ENCODE results near the gene ACTRT2. TPM values are rescaled to one million over a fixed set of nuclear protein-coding genes. Genes with fewer than 3 reads are reported as not detected.

The ACTRT2 gene
- total RNA-seq, 1 donor from 2014 or later, result not detected

GRCh38 chr1:3024019-3024418 is 2.8 kb downstream of the ACTRT2 start:
- Mint-ChIP-seq H3K27ac (no peak overlapping the region), H3K4me1 (ENCODE audit: unreplicated experiment) (no peaks in the 10 kb centered on the region), H3K36me3 (no peaks in the 10 kb centered on the region), H3K27me3 (no peaks in the 10 kb centered on the region), H3K4me3 (no peak overlapping the region), H3K9me3 (no peaks in the 10 kb centered on the region)
- TF ChIP-seq CTCF (conservative IDR thresholded peaks at IDR 0.05), result peak; percentile 52
- no peak for DNase-seq (ENCODE audit: extremely low spot score, unreplicated experiment)

- no peak for DNase-seq (ENCODE audit: extremely low spot score, unreplicated experiment)
- Mint-ChIP-seq H3K9me3 (no peaks in the 10 kb centered on the region), H3K27ac (no peak overlapping the region), H3K4me3 (no peak overlapping the region), H3K4me1 (ENCODE audit: unreplicated experiment) (no peaks in the 10 kb centered on the region), H3K27me3 (no peaks in the 10 kb centered on the region), H3K36me3 (no peaks in the 10 kb centered on the region)
- no peak for TF ChIP-seq CTCF (conservative IDR thresholded peaks at IDR 0.05)
Measured at GRCh38 chr1:3024588-3024987, 3.3 kb downstream of the ACTRT2 start.

- H3K4me3 Mint-ChIP-seq, result no peak overlapping the region
- no peak for DNase-seq (ENCODE audit: extremely low spot score, unreplicated experiment)
- no peak overlapping the region for H3K27ac Mint-ChIP-seq
- H3K27me3 Mint-ChIP-seq, result no peaks in the 10 kb centered on the region
- TF ChIP-seq CTCF (conservative IDR thresholded peaks at IDR 0.05), result no peak
- no peaks in the 10 kb centered on the region for H3K4me1 Mint-ChIP-seq (ENCODE audit: unreplicated experiment)
- H3K9me3 Mint-ChIP-seq, result no peaks in the 10 kb centered on the region
- no peaks in the 10 kb centered on the region for H3K36me3 Mint-ChIP-seq
Measured at GRCh38 chr1:3026124-3026523, 4.9 kb downstream of the ACTRT2 start.

- no peak for TF ChIP-seq CTCF (conservative IDR thresholded peaks at IDR 0.05)
- H3K4me1 Mint-ChIP-seq (ENCODE audit: unreplicated experiment), result no peaks in the 10 kb centered on the region
- no peaks in the 10 kb centered on the region for H3K36me3 Mint-ChIP-seq
- H3K4me3 Mint-ChIP-seq, result no peak overlapping the region
- peak; percentile 58 for DNase-seq (ENCODE audit: extremely low spot score, unreplicated experiment)
- no peaks in the 10 kb centered on the region for H3K9me3 Mint-ChIP-seq
- no peaks in the 10 kb centered on the region for H3K27me3 Mint-ChIP-seq
- H3K27ac Mint-ChIP-seq, result no peak overlapping the region
Measured at GRCh38 chr1:3026581-3027391, 5.5 kb downstream of the ACTRT2 start.

- no peak for TF ChIP-seq CTCF (conservative IDR thresholded peaks at IDR 0.05)
- Mint-ChIP-seq H3K4me3 (no peak overlapping the region), H3K27ac (no peak overlapping the region), H3K27me3 (no peaks in the 10 kb centered on the region), H3K9me3 (no peaks in the 10 kb centered on the region), H3K4me1 (ENCODE audit: unreplicated experiment) (no peaks in the 10 kb centered on the region), H3K36me3 (no peaks in the 10 kb centered on the region)
- peak; percentile 66 for DNase-seq (ENCODE audit: extremely low spot score, unreplicated experiment)
Measured at GRCh38 chr1:3027611-3028371, 6.5 kb downstream of the ACTRT2 start.

All from type B pancreatic cell (in vitro differentiated cells).